ENCODE data around the gene SYPL2.

The SYPL2 gene

GRCh38 chr1:109482791-109483671 is 16.7 kb downstream of the SYPL2 start:
- peak overlapping the region; percentile 65 for H3K4me3 ChIP-seq (ENCODE audit: control insufficient read depth, low read depth, low read length)
- DNase-seq (ENCODE audit: low read depth) = no peak
- no peak for TF ChIP-seq CTCF (IDR thresholded peaks at IDR 0.05; ENCODE audit: control insufficient read depth, insufficient read depth, low read depth, low read length, missing control alignments)

GRCh38 chr1:109483672-109484518 is 17.5 kb downstream of the SYPL2 start, which contains the start of gene ATXN7L2:
Gene ATXN7L2 (plus strand): TSS chr1:109483905. CDS start chr1:109483954, 49 bp downstream.
- DNase-seq (ENCODE audit: low read depth) = peak; percentile 57
- H3K4me3 ChIP-seq (ENCODE audit: control insufficient read depth, low read depth, low read length) = peak within 1 kb of the TSS; percentile 85
- TF ChIP-seq CTCF (IDR thresholded peaks at IDR 0.05; ENCODE audit: control insufficient read depth, insufficient read depth, low read depth, low read length, missing control alignments) = no peak

- TF ChIP-seq CTCF (IDR thresholded peaks at IDR 0.05; ENCODE audit: control insufficient read depth, insufficient read depth, low read depth, low read length, missing control alignments) = no peak
- no peak for DNase-seq (ENCODE audit: low read depth)
- H3K4me3 ChIP-seq (ENCODE audit: control insufficient read depth, low read depth, low read length) = peak overlapping the region; percentile 85
Measured at GRCh38 chr1:109484519-109484975, 18.2 kb downstream of the SYPL2 start.

- peak overlapping the region; percentile 85; the same call in 1 of the 2 replicates for H3K4me3 ChIP-seq (ENCODE audit: control insufficient read depth, low read depth, low read length)
- TF ChIP-seq CTCF (IDR thresholded peaks at IDR 0.05; ENCODE audit: control insufficient read depth, insufficient read depth, low read depth, low read length, missing control alignments) = no peak
- no peak for DNase-seq (ENCODE audit: low read depth)
Measured at GRCh38 chr1:109485001-109485400, 18.7 kb downstream of the SYPL2 start.

- no peak for DNase-seq (ENCODE audit: low read depth)
- no peak overlapping the region for H3K4me3 ChIP-seq (ENCODE audit: control insufficient read depth, low read depth, low read length)
Measured at GRCh38 chr1:109487261-109487660, 20.9 kb downstream of the SYPL2 start.

More at GRCh38 chr1:109487261-109487660, 20.9 kb downstream of the SYPL2 start:
- no peak for TF ChIP-seq CTCF (IDR thresholded peaks at IDR 0.05; ENCODE audit: control insufficient read depth, insufficient read depth, low read depth, low read length, missing control alignments)

Data from AG09309 (cell line).